MCF 10A (cell line): Measurements from ENCODE around the gene ZBTB7C. TPM values are rescaled to one million over a fixed set of nuclear protein-coding genes. Genes with fewer than 3 reads are reported as not detected.

Experiments used
- BruUV-seq: library from RNA; stranded (reverse); fragments of 400-500 nt; replicated peaks from 2 replicates; lab custom pipeline; 2021; lab: Mats Ljungman, UMichigan
- CTCF ChIA-PET: fragments of 300-600 bp; sonication (Branson Sonifier 250); formaldehyde crosslinking; extraction: SDS; loops from one replicate; lab custom pipeline; 2021; ENCODE audit warnings: antibody characterized with exemption, inconsistent platforms; lab: Yijun Ruan, JAX
- POLR2A ChIA-PET: fragments of 300-600, 350-650 bp; sonication (Branson Sonifier 250); formaldehyde crosslinking; extraction: SDS; loops from one replicate; lab custom pipeline; 2020; ENCODE audit warnings: antibody characterized with exemption, inconsistent platforms; lab: Yijun Ruan, JAX
- DNase-seq: peaks from one replicate; pipeline ENCODE4 v3.0.0-alpha.2; 2018; ENCODE audit not compliant: unreplicated experiment
- H3K27ac Mint-ChIP-seq: one replicate; pipeline ENCODE4 v1.8.0; 2022; ENCODE audit warnings: mild to moderate bottlenecking, low read depth, mixed read lengths; ENCODE audit not compliant: unreplicated experiment
- H3K27me3 Mint-ChIP-seq: one replicate; pipeline ENCODE4 v1.8.0; 2022; ENCODE audit warnings: mixed read lengths; ENCODE audit not compliant: insufficient read depth, unreplicated experiment
- H3K36me3 Mint-ChIP-seq: one replicate; pipeline ENCODE4 v1.8.0; 2022; ENCODE audit warnings: mild to moderate bottlenecking, moderate library complexity, mixed read lengths; ENCODE audit not compliant: insufficient read depth, unreplicated experiment
- H3K4me1 Mint-ChIP-seq: one replicate; pipeline ENCODE4 v1.8.0; 2022; ENCODE audit warnings: mixed read lengths; ENCODE audit not compliant: insufficient read depth, unreplicated experiment
- H3K4me3 Mint-ChIP-seq: one replicate; pipeline ENCODE4 v1.8.0; 2022; ENCODE audit warnings: mild to moderate bottlenecking, moderate library complexity, mixed read lengths; ENCODE audit not compliant: unreplicated experiment
- H3K9me3 Mint-ChIP-seq: one replicate; pipeline ENCODE4 v1.8.0; 2022; ENCODE audit warnings: mixed read lengths; ENCODE audit not compliant: unreplicated experiment
- intact Hi-C: fragments of 100-400 bp; cut with micrococcal nuclease; formaldehyde crosslinking; loops from 2 replicates; pipeline ENCODE4 v1.14.1; 2022
- total RNA-seq: library from RNA; stranded (reverse); gene quantifications from 2 replicates; pipeline ENCODE4 v1.2.3, GENCODE V29; 2022
- TF ChIP-seq, protein P1 (sequence below): fragments of 200-600 bp; IDR thresholded peaks from one replicate; pipeline ENCODE4 v1.8.0; 2022; ENCODE audit warnings: antibody characterized with exemption, mild to moderate bottlenecking; ENCODE audit not compliant: unreplicated experiment

Gene ZBTB7C
- total RNA-seq, 1 experiment from 2014 or later: 0.42 TPM

DNA sequence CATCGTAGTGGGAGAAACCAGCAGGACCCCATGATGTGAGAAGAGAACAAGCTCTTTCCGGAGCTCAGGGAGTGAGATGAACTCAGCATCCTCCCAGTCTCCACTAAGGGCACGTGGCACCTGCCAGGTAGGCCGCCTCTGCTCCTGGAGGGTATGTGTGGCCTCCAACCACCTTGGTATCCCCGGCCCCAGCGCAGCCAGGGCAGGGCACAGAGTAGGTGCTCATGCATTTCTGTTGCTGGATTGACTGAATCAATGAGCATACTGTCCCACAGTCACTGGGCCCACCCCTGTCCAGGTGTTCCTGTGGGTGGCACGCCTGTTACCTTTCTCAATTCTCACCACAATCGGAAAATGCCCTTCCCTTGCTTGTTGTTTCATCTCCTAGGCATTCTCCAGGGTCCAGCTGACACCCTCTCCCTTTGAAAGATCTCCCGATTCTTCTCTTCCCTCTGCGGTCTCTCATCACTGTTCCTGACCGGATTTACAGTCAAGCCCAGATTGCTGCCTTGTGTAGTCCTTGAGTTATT lies 340.2 kb downstream of the ZBTB7C start:
- TF ChIP-seq, protein P1, sequence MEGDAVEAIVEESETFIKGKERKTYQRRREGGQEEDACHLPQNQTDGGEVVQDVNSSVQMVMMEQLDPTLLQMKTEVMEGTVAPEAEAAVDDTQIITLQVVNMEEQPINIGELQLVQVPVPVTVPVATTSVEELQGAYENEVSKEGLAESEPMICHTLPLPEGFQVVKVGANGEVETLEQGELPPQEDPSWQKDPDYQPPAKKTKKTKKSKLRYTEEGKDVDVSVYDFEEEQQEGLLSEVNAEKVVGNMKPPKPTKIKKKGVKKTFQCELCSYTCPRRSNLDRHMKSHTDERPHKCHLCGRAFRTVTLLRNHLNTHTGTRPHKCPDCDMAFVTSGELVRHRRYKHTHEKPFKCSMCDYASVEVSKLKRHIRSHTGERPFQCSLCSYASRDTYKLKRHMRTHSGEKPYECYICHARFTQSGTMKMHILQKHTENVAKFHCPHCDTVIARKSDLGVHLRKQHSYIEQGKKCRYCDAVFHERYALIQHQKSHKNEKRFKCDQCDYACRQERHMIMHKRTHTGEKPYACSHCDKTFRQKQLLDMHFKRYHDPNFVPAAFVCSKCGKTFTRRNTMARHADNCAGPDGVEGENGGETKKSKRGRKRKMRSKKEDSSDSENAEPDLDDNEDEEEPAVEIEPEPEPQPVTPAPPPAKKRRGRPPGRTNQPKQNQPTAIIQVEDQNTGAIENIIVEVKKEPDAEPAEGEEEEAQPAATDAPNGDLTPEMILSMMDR: no peak
- ChIA-PET POLR2A (no interaction called here), CTCF (no interaction called here)
- no TSS peak for BruUV-seq
- Mint-ChIP-seq H3K27me3 (no peaks in the 10 kb centered on the region), H3K4me3 (no peak overlapping the region), H3K9me3 (no peaks in the 10 kb centered on the region), H3K27ac (no peak overlapping the region), H3K4me1 (peaks cover 15% of the 10 kb centered on the region), H3K36me3 (no peaks in the 10 kb centered on the region)
- no peak for DNase-seq
- intact Hi-C loops: no loop called here

DNA sequence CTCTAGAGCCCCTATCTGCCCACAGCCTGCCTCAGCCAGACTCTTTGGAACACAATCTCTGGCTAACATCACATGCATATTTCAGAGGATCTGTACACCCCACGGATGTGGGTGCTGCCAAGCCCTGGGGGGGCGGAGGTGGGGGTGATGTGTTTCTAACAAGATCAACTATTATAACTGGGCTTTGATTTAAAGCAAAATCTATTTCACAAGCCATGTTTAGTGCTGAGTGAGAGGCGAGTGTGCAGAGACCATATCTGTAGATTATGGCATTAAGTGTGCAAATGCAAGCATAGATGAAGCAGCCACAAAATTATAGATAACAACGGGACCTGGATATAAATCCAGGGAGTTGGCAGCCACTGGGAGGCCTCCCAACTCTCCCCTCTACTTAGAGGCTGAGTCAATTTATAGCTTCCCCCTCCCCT lies 342.9 kb downstream of the ZBTB7C start:
- CTCF ChIA-PET: no interaction called here
- Mint-ChIP-seq H3K4me3 (no peak overlapping the region), H3K4me1 (no peaks in the 10 kb centered on the region), H3K27ac (no peak overlapping the region), H3K9me3 (no peaks in the 10 kb centered on the region), H3K36me3 (no peaks in the 10 kb centered on the region), H3K27me3 (no peaks in the 10 kb centered on the region)
- no peak for DNase-seq
- POLR2A ChIA-PET: no interaction called here
- intact Hi-C loops: no loop called here
- BruUV-seq: no TSS peak
- TF ChIP-seq, protein P1: no peak

DNA sequence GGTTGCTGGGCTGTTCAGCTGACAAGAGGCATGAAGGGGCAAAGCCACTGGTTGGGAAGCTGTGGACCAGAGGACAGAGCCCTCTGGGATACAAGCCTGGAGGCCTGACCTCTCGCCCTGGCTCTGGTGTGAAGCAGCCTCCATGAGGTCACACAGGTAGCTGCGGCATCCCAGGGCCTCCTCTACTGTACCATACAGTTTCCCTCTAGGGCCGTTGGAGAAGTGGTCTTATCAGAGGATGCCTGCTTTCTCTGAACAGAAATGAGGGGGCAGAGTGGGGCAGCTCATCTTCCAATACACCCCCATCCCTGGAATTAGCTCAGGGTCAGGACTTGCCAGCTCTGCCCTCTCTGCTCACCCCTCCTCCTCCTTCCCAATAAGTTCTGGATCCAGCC lies 343.6 kb downstream of the ZBTB7C start:
- POLR2A ChIA-PET: no interaction called here
- intact Hi-C loops: no loop called here
- Mint-ChIP-seq H3K36me3 (no peaks in the 10 kb centered on the region), H3K4me3 (no peak overlapping the region), H3K9me3 (no peaks in the 10 kb centered on the region), H3K4me1 (no peaks in the 10 kb centered on the region), H3K27ac (no peak overlapping the region), H3K27me3 (peaks cover 4% of the 10 kb centered on the region)
- DNase-seq: no peak
- TF ChIP-seq, protein P1: no peak
- CTCF ChIA-PET: interaction anchor here (0.6 kb wide), 1 partner anchor 32 kb away, joined by 4 read pairs; no protein-coding TSS in a partner anchor
- no TSS peak for BruUV-seq

DNA sequence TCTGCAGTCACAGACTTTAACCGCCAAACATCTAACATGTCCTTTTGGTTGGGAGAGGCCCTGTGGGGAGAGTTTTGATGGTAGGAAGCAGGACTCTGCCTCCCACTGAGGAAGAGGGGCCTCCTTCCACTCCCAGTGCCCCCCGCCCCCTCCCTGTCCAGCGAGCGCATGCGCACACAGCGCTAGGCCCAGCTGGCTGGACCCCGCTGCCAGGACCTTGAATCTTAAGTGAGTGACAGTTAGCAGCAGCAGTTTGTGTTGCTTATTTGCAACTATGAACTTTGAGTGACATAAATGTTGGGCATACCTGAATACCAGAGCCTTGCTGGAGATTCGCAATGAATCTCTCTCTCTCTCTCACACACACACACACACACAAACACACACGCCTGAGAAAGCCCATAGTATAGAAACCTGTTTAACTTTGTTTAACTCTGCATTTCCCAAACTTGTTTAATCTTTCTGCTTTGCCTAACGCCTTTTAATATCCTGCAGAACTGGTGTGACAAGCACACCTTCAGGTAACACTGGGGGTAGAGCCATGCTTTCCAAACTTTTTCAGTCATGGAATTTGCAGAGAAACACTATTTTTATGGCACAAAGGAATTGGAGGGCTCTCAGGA lies 344.1 kb downstream of the ZBTB7C start:
- CTCF ChIA-PET: interaction anchor here (0.6 kb wide), 1 partner anchor 32 kb away, joined by 4 read pairs; no protein-coding TSS in a partner anchor
- TF ChIP-seq, protein P1: no peak
- Mint-ChIP-seq H3K9me3 (no peaks in the 10 kb centered on the region), H3K4me3 (no peak overlapping the region), H3K27ac (no peak overlapping the region), H3K27me3 (peaks cover 9% of the 10 kb centered on the region), H3K4me1 (no peaks in the 10 kb centered on the region), H3K36me3 (no peaks in the 10 kb centered on the region)
- DNase-seq: no peak
- POLR2A ChIA-PET: no interaction called here
- intact Hi-C loops: no loop called here
- no TSS peak for BruUV-seq
